Superior temporal gyrus (tissue), 1 donor: ENCODE results near the gene PRKACG.
"Not testable (repeated sequence)": the region's sequence is repeated elsewhere in the genome, so short reads cannot be mapped to it uniquely, and the experiment has no call there.

Source experiments
- DNase-seq: peaks from one replicate; pipeline ENCODE4 v3.0.0-alpha.2; 2016; ENCODE audit errors: extremely low spot score

PRKACG gene

DNA sequence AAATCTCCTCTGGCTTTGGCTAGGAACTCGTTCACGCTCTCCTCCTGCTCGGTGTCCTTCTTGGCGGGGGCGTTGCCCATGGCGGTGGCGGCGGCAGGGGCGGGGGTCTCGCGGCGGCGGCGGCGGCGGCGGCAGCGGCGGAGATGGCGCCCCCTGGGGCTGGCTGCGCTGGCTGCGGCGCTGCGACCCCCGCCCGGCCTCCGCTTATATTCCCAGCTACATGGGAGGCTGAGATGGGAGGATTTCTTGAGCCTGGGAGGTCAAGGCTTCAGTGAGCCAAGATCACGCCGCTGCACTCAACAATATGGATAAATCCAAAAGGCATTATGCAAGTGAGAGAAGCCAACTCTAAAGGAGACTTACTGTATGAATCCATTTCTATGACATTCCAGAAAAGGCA lies at the start of gene PRKACG:
PRKACG (minus strand) TSS at position 101 of the 400 bp plus-strand sequence; CDS start at position 80, 21 bp downstream.
- DNase-seq = no peak

DNA sequence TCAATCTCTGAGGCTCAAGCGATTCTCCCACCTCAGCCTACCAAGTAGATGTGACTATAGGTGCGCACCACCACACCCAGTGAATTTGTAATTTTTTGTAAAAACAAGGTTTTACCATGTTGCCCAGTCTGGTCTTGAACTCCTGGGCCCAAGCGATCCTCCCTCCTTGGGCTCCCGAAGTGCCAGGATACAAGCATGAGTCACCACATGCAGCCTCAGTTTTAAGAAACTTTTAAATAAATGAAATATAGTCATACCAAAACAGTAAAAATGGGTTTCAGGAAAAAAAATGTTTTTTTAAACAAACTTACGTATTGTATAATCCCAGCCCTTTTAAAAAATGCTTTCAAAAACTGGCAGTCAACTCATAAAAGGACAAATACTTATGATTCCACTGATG lies 48.3 kb upstream of the PRKACG start:
- no peak for DNase-seq

- no peak for DNase-seq
Measured at GRCh38 chr9:69060766-69061165, 46.9 kb upstream of the PRKACG start.

DNA sequence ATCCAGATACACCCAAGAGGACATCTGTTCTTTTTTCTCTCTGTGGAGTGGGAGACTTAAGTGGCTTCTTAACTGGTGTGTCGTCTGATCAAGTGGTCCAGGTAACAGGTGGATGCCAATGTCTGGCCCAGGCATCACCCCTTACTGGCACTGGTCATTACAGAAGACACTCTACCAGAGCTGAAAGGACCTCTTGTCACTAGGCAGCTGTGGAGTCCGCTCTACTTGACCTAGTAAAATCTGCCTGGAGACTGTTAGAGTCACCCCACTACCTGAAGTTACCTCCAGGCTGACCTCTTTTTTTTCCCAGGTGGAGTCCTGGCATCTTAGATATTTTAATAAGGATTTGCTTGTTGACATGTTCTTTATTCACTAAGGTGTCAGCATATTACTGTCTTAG lies 44.2 kb upstream of the PRKACG start:
- no peak for DNase-seq

DNA sequence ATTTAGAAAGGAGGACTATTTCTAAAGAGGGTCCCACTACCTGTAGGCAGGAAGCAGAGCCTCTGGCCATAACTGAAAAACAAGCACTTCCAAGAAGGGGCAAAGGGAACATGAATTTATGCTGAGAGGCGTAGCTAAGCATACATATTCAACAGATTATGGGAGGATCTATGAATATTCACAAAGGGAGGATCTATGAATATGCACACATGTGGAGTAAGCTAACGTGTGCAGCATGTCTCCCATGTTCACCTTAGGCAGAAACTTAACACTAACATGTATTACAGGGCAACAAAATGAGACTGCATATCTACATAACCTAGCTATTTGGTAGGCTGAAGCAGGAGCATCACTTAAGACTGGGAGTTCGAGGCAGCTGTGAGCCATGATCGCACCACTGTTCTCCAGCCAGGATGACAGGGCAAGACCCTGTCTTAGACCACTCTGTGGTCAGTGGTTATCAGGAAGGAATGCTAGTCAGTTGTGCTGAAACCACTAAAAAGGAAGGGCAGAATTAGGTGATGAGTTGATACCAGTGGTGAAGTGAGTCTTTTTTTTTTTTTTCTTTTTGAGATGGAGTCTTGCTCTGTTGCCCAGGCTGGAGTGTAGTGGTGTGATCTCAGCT lies 42.4 kb upstream of the PRKACG start:
- no peak for DNase-seq

DNA sequence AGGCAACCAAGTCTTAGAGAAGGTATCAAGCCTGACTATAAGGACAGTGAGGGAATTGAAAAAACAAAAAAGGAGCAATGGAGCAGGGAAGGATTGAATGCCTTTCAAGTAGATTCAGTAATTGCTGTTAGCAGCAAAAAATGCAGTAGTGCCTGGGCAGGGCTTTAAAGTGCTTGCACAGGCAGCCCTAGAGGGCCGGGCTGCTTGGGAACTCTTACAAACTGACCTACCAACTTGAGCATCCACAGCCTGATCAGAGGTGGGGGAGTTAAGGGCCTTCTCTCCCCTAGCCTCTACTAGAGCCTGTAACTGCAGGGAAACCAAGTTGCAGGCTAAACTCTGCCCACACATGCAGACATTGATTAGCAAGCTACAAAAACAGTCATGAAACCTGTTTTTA lies 41.1 kb upstream of the PRKACG start:
- no peak for DNase-seq

DNA sequence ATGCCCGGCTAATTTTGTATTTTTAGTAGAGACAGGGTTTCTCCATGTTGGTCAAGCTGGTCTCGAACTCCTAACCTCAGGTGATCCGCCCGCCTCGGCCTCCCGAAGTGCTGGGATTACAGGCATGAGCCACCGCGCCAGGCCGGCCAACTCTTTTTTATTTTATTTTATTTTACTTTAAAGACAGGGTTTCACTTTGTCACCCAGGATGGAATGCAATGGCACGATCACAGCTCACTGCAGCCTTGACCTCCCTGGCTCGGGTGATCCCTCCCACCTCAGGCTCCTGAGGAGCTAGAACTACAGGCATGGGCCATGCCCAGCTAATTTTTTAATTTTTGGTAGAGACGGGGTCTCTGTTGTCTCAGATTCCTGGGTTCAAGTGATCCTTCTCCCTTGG lies 37.0 kb upstream of the PRKACG start:
- DNase-seq = not testable (repeated sequence)

DNA sequence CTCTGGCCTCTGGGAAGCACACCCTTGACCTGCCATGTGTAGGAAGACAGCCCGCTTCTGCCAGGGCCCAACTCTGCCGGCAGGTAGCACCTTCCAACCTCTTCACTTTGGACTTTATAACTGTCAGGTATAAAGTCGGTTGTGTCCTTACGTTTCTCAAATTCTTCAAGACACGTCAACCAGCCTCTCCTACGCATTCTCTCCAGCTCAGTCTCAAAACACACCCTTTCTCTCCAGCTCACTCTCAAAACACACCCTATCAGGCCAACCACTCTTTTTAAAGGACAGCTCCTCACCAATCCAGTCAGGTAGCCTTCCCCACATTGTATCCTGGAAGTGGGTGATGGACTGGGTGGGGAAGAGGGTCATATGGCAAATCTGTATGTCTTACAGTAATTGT lies 35.2 kb upstream of the PRKACG start:
- DNase-seq = no peak

DNA sequence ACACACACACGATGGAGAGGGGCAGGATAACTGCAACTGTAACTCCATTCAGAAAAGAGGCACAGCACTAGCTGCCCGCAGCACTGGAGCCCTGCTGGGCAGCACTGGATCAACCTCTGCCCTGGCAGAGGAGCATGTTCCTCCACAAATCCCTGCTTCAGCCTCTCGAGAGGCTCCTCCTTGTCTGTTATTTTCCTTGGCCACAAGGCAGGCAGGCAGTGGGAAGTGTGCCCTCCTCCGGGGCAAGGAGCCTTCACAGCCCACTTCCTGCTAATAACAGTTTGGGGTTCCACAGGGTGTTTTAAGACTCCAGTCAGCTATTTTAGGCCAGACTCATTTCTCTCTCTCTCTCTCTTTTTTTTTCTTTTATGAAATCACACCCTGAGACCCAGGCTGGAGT lies 33.5 kb upstream of the PRKACG start:
- no peak for DNase-seq

- no peak for DNase-seq
Measured at GRCh38 chr9:69046723-69047122, 32.8 kb upstream of the PRKACG start.

DNA sequence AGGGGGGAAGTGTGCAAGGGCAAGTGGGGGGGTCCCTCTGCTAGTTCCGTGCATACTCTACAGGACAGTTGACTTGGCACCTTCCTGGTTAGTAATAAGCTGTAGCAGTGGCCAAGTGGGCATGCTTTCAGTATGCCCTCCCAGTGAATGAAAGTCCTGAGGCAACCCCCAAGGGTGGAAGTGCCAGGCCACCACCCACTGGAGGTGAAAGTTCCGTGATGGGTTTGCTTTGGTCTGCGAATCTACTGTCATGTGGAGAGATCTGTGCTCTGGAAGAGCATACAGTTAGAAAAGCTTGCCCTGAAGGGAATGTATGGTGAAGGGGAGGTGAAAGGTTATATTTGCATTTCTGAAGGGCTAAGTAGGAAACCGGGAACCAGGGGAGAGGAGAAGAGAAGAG lies 31.9 kb upstream of the PRKACG start:
- no peak for DNase-seq

DNA sequence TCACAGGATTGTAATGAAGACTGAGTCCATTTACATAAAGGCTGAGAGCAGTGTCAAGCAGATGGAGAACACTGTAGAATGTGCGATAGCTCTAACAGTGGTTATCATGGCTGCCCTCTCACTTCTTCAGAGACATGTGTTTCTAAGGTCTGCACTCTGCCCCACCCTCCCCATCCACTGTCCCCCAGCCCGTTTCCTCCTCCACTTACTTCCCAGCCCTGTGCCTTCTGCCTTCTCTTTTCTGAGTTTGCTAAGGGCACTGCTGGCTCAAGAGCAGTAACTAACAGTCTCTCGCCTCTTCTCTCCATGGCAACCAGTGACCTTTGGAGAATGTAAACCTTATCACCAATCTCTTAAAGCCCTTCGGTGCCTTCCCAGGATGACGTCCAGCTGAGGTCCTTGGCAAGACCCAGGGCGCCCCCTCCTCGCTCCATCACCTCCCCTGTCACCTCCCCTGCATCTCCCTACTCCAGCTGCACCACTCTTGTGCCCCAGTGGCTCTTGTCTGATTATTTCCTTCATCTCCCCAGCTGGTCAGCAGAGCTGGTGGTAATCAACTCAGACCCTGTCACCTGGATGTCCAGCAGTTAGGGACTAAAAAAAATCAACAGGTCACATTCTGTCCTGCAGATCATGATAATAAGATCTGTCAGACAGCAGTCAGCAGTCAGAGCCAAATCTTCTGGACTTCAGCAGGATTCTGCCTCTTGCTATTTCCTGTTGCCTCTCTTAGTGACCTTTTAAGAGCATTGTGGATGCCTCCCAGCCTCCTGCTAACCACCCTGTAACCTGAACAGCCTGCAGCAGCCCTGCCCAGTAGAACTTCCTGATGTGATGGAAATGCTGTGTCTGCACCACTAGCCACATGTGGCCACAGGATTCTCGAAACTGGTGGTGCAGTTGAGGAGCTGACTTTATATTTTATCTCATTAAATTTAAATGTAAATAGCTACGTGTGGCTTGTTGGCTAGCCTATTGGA lies 30.6 kb upstream of the PRKACG start:
- DNase-seq = no peak

DNA sequence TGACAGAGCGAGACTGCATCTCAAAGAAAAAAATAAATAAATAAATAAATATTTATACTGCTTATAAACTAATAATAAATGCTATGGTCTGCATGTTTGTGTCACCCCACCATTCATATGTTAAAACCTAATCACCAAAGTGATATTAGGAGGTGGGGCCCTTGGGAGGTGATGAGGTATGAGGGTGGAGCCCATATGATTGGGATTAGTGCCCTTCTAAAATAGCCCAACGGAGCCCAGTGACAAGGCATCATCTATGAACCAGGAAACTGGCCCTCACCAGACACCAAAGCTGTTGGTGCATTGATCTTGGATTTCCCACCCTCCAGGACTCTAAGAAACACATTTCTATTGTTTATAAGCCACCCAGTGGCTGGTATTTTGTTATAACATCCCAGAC lies 26.7 kb upstream of the PRKACG start:
- DNase-seq = no peak

DNA sequence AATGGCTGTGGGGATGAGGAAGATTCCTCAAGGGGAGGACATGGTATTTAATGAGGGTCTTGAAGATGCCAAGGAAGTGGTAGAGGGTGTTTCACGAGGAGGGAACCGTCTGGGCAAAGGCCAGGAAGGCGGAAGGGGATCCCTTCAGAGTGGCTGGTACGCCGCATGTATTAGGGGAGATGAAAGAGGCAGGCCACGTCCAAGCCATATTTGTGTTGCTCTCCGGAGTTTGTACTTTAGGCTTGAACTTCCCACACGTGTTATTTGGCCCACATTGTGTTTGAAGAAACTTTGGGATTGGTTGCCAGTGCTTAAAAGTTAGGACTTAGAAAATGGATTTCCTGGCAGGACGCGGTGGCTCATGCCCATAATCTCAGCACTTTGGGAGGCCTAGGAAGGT lies 22.9 kb upstream of the PRKACG start:
- no peak for DNase-seq

DNA sequence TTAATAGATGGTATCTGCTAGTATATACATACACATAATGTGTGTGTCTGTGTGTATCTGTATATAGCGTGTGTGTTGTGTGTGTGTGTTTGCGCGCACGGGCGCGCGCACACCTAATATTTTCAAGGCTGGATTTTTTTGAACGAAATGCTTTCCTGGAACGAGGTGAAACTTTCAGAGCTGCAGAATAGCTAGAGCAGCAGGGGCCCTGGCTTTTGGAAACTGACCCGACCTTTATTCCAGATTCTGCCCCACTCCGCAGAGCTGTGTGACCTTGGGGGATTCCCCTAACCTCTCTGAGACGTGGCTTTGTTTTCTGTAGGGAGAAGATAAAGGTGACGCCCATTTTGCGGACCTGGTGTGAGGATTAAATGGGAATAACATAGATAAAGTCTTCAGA lies 22.4 kb upstream of the PRKACG start:
- DNase-seq = no peak

DNA sequence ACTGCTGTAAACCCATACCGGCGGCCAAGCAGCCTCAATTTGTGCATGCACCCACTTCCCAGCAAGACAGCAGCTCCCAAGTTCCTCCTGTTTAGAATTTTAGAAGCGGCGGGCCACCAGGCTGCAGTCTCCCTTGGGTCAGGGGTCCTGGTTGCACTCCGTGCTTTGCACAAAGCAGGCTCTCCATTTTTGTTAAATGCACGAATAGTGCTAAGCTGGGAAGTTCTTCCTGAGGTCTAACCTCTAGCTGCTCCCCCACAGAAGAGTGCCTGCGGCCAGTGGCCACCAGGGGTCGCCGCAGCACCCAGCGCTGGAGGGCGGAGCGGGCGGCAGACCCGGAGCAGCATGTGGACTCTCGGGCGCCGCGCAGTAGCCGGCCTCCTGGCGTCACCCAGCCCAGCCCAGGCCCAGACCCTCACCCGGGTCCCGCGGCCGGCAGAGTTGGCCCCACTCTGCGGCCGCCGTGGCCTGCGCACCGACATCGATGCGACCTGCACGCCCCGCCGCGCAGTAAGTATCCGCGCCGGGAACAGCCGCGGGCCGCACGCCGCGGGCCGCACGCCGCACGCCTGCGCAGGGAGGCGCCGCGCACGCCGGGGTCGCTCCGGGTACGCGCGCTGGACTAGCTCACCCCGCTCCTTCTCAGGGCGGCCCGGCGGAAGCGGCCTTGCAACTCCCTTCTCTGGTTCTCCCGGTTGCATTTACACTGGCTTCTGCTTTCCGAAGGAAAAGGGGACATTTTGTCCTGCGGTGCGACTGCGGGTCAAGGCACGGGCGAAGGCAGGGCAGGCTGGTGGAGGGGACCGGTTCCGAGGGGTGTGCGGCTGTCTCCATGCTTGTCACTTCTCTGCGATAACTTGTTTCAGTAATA lies 21.8 kb upstream of the PRKACG start, which contains the start of gene FXN:
FXN (plus strand) TSS at position 315 of the 871 bp plus-strand sequence; CDS start at position 346, 31 bp downstream.
- DNase-seq = peak; percentile 76

GRCh38 chr9:69034071-69034470 lies 20.2 kb upstream of the PRKACG start:
- no peak for DNase-seq

DNA sequence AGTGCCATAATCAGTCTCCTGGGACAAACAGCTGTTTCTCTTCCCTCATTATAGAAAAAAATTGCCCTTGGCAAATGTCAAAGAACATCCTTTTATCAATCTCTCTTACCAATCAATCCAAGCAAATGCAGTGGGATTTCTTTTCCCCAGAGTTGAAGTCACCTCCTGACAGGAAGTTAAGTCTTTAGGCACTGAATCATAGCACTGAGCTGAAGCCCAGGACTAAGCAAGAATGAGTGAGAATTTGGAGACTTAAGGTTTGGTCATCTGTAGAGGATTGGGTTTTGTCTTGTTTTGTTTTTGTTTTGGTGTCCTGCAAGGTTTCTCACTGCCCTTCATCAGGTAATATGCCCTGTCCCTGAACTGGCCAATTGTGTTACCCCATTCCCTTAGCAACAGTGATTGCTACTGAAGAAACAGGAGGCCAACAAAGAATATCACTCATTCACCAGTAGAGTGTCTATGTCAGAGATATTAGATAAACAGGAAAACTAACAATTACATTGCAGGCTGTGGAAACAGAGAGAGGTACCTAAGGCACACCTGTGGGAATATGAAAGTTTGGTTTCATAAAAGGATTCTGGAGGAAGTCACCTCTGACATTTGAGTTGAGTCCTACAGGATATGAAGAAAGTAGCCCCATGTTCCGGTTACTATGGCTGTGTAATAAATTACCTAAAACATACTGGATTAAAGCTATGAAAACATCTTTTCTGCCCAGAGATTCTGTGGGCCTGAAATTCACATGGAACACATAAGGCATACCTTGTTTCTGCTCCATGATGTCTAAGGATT lies 17.1 kb upstream of the PRKACG start:
- DNase-seq = no peak

DNA sequence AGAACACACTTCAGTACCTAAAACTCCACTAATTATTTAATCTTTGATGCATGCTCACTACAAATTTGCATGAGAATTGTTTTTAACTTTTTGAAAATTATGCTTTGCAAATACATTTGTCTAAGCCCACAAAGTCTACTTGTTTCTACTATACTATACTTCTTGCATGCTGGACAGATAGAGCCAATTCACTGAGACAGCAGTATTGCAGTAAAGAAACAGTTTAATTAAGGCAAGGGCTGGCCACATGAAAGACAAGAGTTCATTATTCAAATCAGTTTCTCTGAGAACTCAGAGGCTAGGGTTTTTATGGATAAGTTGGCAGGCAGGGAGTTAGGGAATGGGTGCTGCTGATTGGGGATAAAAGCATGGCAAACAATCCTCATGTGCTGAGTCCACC lies 15.6 kb upstream of the PRKACG start:
- no peak for DNase-seq

DNA sequence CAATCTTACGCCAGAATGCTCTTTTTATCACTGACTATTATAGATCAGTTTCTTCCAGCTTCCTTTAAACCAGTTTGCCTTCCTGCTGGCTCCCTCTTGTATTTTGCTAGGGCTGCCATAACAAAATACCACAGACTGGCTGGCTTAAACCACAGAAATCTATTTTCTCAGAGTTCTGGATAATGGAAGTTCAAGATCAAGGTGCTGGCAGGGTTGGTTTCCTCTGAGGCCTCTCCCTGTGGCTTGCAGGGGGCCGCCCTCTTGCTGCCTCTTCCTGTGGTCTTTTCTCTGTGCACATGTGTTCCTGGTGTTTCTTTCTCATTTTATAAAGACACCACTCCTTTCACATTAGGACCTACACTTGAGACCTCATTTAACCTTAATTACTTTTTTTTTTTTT lies 14.8 kb upstream of the PRKACG start:
- DNase-seq = no peak
